GM12873 (cell line): Measurements from ENCODE around the gene NEURL1B.

Experiments used
- TF ChIP-seq, protein P1 (sequence below): IDR thresholded peaks from 2 replicates; pipeline ENCODE4 v1.5.1; 2012; ENCODE audit warnings: low read depth, mild to moderate bottlenecking, moderate library complexity, low read length, control low read depth; ENCODE audit not compliant: insufficient read depth; ENCODE audit errors: missing control alignments

NEURL1B gene

GRCh38 chr5:172703952-172704351, 62.9 kb downstream of the NEURL1B start:
- TF ChIP-seq, protein P1, sequence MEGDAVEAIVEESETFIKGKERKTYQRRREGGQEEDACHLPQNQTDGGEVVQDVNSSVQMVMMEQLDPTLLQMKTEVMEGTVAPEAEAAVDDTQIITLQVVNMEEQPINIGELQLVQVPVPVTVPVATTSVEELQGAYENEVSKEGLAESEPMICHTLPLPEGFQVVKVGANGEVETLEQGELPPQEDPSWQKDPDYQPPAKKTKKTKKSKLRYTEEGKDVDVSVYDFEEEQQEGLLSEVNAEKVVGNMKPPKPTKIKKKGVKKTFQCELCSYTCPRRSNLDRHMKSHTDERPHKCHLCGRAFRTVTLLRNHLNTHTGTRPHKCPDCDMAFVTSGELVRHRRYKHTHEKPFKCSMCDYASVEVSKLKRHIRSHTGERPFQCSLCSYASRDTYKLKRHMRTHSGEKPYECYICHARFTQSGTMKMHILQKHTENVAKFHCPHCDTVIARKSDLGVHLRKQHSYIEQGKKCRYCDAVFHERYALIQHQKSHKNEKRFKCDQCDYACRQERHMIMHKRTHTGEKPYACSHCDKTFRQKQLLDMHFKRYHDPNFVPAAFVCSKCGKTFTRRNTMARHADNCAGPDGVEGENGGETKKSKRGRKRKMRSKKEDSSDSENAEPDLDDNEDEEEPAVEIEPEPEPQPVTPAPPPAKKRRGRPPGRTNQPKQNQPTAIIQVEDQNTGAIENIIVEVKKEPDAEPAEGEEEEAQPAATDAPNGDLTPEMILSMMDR = no peak

- TF ChIP-seq, protein P1 = no peak
These were observed 64.6 kb downstream of the NEURL1B start for GRCh38 chr5:172705576-172706084.

DNA sequence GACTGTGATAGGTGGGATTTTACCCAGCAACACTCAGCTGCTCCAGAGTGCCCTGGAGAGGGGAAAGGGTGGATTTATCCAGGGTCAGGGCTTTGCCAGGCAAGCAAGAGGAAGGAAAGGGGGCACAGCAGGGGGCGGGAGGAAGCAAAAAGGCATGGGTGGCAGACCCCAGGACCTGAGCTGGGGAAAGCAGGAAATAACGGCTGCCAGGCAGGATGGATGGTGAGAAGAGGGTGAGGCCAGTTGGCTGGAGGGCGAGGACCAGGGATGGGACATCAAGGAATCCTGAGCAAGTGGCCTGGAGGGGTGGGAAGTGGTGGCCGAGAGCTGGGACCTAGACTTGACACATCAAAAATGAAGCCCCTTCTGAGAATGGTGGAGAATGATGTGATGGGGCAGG, 65.7 kb downstream of the NEURL1B start:
- TF ChIP-seq, protein P1 = no peak

- TF ChIP-seq, protein P1 = peak; percentile 35
These were observed 66.5 kb downstream of the NEURL1B start for GRCh38 chr5:172707285-172708182.

GRCh38 chr5:172708183-172708505, 67.1 kb downstream of the NEURL1B start:
- TF ChIP-seq, protein P1 = no peak

GRCh38 chr5:172710676-172711075, 69.6 kb downstream of the NEURL1B start:
- TF ChIP-seq, protein P1 = no peak

GRCh38 chr5:172712610-172713009, 71.5 kb downstream of the NEURL1B start:
- TF ChIP-seq, protein P1 = no peak
